ENCODE data around the gene LRP4.

GRCh38 chr11:46967962-46968361 lies 49.6 kb upstream of the LRP4 start:
- TF ChIP-seq POLR2AphosphoS5 (IDR thresholded peaks at IDR 0.05; ENCODE audit: low read depth, low read length) (no peak), POLR2A (IDR thresholded peaks at IDR 0.05; ENCODE audit: low read depth, low read length) (no peak), TAF1 (IDR thresholded peaks at IDR 0.05; ENCODE audit: low read depth, low read length) (no peak), SPI1 (IDR thresholded peaks at IDR 0.05; ENCODE audit: low read depth, low read length) (no peak), POU2F2 (IDR thresholded peaks at IDR 0.05; ENCODE audit: low read depth, low read length) (no peak), PAX5 (IDR thresholded peaks at IDR 0.05; ENCODE audit: insufficient read depth, low read length, severe bottlenecking) (no peak)
